ENCODE measurements around the gene ZNF766. TPM values are rescaled to one million over a fixed set of nuclear protein-coding genes. Genes with fewer than 3 reads are reported as not detected.
A peak's percentile ranks its signal among the peaks of the same experiment; 100 is the strongest.
"Not testable (repeated sequence)": the region's sequence is repeated elsewhere in the genome, so short reads cannot be mapped to it uniquely, and the experiment has no call there.

Gene ZNF766
- 19.8 TPM for total RNA-seq

DNA sequence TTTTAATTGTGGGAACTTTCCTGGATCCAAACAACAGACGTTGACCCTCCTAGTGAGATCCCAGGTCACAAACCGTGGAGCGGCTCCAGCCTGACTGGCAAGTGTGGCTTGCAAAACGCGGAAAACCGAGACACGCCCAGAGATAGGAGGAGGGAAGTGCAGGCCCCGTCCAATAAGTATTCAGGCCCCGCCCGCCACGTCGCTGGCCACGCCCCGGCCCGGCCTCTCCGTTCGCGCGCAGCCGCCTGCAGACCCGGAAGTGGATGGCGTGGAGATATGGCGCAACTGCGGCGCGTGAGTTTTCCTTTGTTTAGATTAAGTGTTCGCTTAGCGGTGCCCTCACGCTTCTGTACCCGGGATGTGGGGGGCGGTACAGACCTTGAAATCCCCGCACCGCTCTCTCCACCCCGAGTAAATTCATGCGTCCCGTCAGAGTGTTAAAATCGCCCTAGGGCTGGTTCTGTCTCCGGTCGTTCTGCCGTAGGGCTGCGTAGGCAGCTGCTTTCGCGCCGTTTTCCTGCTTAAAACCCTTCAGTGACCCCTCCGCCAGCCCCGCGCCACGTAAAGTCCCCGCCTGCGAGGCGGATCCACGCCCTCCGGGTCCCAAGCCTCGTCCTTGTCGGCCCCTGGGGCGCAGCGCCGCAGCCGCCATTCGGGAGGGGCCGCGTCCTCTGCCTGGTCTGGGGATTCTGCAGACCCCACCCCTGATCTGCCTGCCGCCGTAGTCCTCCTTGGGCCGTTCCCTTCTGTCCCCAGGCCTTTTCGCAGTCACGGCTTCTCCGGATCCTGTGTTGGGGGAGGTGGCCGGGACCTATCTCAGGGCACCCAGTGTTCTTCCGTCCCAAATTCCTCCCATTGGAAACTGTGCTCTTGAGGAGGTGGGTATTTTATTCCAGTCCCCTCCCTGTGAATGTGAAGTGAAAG, at the start of gene ZNF766:
TSS of gene ZNF766 (plus strand) at position 250 of the 924 bp plus-strand sequence. CDS start at position 277, 27 bp downstream.
- DNase-seq, result peak; percentile 92

DNA sequence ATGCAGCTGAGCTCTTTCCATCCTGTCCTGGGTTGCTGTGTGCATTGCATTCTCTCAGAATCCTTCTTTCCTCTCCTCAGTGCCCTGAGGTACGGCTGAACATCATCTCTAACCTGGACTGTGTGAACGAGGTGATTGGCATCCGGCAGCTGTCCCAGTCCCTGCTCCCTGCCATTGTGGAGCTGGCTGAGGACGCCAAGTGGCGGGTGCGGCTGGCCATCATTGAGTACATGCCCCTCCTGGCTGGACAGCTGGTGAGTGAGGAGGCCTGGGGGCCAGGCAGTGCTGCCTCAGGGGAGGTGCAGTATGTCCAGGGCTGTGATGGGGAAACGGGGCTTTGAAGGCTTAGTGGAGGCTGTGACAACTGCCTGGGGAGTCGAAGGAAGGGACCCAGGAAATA, 49.8 kb upstream of the ZNF766 start:
- DNase-seq, result no peak

DNA sequence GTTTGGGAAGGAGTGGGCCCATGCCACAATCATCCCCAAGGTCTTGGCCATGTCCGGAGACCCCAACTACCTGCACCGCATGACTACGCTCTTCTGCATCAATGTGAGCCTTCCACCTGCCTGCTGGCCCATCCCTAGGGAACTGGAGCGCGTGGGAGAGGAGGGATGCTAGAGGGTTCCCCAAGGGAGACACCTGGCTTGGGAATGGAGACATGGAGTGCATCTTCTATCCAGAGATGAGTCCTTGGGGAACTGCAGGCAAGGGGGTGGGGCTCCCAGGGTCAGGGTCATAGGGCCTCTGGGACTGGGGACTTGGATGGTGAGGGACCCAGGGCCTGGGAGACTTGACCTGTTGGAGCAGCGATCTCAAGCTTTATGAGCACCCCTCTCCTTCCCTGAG, 48.4 kb upstream of the ZNF766 start:
- no peak for DNase-seq

DNA sequence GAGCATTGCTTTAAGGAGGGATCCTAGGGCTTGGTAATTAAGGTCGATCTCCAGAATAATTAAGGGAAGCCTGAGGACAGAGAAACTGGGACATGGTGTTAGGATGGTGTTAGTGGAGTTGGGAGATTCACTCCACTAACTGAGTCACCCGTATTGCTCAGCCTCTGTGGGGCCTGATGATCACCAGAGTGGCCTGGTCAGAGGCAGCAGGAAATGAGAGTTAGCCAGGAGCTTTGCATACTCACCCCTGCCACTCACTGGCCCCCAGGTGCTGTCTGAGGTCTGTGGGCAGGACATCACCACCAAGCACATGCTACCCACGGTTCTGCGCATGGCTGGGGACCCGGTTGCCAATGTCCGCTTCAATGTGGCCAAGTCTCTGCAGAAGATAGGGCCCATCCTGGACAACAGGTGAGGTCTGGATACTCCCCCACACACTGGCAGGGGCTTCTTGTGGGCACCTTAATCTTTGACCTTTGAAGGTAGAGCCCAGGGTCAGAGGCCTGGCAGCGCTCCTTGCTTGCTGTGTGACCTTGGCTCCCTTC, 47.5 kb upstream of the ZNF766 start:
- DNase-seq, result no peak

DNA sequence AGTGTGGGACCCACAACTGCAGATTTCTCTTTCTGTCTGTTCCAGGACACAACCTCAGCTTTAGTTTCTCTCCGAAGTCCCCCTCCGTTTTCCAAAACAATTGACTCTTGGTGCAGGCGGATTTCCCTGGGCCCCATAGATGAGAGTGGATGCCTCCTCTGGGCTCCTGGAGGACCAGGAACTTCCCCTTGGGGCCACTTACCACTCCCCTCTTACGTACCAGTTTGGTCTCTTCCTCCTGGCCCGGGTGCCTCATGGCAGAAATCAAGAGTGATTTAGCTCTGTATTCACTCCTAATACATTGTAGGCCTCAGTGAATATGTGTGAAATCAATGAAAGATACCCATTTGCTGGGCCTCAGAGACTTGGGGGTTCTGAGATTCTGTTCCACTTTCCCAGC, 45.2 kb upstream of the ZNF766 start:
- DNase-seq, result no peak

DNA sequence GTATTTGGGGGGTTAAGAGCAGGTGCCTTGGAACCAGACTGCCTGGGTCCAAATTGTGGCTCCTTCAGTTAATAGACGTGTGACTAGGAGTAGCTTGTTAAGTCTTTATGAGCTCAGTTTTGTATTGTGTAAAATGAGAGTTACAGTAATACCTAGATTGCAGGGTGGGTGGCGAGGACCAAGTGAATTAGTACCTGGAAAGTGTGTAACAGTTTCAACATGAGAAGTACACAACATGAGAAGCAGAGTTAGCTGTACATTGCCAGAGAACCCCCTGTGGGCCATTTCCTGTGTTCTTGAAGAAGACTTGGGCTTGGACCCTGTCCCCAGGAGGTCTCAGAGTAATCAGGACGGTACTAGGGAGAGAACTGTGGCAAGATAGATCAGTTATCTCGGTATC, 42.7 kb upstream of the ZNF766 start:
- no peak for DNase-seq

DNA sequence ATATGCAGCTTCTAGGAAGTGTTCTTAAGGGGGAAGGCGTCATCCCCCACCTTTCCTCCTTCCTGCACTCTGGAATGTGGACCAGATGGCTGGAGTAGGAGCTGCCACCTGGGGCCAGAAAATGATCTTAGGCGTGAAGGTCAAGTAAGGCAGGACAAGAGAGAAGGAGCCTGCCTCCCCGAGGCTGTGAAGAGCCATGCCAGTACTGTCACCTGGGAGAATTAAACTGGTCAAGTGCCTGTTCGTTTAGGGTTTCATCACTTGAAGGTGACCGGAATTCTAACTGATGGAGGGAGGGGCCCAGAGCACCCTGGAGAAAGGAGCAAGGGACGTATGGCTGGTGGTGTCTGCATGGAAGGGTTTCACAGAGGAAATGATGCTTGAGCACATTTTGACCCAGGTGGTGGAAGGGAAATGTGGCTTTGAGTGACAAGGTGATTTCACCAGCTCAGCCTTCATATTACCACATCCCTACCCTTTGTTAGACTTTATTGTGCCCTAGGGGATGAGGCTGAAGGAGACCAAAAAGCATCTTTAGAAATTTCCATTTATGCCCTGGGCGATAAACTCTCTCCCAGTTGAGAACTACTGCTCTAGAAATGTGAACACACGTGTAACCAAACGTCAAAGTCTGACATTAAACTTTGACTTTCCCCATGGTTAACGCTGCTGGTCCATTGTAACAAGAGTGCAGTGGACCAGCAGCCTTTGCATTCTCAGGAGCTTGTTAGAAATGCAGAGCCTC, 42.0 kb upstream of the ZNF766 start:
- DNase-seq, result no peak

DNA sequence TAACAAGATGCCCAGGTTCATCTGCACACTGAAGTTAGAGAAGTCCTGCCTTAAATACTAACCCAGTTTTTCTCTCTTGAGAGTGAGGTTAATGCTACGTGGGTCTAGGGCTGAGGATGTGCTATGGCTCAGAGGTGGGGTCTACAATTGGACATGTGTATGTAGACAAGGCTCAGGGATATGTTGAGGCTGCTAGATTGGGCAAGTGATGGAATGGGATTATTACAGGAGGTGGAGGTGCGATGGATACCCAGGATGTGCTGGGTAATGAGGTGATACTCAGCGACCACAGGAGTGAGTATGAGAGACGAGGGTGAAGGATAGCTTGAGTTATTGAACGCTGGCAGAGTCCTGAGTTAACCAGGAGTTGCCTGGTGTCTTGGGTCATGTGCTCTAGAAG, 41.4 kb upstream of the ZNF766 start:
- DNase-seq, result no peak

DNA sequence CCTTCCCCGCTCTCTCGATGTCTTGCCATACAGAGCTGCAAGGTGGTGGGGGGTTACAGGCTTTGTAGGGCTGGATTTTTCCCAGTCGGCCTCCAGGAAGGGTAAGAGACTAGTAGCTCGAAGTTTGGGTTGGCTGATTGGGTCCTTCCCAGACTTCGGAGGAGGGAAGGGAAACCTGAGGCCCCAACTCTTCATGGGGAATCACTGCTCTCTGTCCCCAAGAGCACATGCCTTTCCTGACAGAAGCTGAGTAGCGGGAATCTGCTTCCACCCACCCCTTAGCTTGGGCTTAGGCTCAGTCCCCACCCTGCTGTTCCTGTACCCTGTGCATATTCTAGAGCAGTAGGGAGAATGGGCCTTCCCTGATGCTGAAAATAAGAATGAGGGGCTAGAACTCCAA, 39.9 kb upstream of the ZNF766 start:
- no peak for DNase-seq

DNA sequence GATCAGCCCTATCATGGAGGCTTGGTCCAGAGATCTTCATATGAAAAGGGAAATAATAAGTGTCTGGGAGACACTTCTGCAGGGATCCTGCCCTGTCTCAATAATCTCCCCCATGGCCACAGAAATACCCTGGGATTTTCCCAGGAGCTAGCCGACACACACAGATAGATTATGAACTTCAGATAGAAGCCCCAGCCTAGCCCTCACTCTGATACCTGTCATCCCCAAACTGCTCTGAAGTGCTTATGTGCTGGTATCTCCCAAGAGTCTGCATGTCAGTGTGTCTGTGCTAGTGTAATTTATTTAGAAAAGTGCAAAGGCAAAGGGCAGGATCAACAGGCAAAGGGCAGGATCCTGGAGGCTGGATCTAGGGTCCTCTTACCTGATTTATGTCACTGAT, 38.7 kb upstream of the ZNF766 start:
- no peak for DNase-seq

DNA sequence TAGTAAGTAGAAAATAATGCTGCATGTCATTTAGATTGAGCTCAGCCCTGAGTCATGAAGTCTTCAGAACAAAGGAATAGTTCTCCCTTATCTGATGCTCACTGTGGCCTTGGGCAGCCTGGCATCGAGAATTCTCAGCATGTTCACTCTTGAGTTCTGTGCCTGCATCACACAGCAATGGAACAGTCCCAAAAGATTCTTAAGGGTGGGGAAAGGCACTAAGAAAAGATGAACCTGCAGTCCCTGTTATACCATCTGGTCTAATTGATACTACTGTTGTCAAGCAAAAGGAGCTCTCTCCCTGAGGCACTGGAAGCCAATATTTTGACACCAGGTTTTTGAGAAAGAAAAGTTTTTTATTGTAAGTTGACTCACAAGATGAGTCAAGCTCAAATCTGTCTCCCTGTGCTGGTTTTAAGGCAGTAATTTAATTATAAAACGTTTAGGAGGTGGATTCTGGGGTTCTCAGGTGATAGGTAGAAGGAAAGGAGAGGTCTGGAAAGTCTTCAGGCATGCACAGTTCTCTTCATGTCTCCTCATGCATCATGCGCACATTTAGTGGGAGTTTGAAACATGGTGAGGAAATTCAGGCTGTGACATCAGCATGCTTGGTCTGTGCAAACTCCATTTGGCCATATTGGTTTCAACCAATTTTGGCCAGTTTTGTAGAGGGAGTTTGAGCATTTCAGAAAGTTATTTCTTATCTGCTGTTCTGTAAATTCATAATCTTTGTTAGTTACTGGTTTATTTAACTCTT, 38.1 kb upstream of the ZNF766 start:
- DNase-seq, result no peak

DNA sequence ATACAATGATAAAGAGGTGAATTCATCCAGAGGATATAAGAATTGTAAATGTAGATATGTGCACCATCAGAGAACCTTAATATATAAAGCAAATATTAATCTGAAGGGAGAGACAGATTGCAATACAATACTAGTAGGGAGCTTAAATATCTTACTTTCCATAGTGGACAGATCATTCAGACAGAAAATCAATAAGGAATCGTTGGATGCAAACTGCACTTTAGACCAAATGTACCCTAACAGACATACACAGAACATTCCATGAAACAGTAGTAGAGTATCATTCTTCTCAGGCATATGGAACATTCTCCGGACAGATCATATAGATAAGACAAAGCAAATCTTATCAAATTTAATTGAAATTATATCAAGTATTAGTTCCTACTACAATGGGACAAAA, 35.0 kb upstream of the ZNF766 start:
- no peak for DNase-seq

DNA sequence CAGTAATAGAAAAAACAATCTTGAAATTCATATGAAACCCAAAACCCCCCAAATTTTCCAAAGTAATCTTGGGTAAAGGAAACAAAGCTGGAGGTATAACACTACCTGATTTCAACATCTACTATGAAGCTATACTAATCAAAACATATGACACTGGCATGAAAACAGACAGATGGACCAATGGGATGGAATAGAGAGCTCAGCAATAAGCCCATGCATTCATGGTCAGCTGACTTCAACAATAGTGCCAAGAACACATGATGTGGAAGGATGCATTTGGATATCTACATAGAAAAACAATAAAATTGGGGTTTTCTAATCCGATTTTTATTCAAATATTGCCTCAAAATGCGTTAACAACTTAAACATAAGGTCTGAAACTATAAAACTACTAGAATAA, 32.2 kb upstream of the ZNF766 start:
- no peak for DNase-seq

DNA sequence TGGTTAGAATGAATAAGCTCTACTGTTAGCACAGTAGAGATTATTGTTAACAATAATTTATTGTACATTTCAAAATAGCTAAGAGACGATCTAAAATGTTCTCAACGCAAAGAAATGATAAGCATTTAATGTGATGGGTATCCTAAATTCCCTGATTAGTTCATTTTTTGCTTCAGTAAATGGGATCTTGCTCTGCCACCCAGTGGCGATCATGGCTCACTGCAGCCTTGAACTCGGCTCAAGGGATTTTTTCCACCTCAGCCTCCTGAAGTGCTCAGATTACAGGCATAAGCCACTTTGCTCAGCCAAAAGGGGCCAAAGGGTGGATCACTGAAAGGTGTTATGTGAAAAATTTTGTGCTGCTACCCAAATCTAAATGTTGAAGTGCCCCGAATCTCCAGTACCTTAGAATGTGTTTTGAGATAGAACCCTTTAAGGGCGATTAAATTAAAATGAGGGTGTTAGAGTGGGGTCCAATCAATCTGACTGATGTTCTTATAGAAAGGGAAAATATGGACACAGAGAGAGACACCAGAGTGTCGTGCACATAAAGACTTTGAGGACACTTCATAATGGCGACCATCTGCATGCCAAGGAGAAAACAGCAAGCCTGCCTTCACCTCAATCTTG, 31.5 kb upstream of the ZNF766 start:
- DNase-seq, result peak; percentile 2

DNA sequence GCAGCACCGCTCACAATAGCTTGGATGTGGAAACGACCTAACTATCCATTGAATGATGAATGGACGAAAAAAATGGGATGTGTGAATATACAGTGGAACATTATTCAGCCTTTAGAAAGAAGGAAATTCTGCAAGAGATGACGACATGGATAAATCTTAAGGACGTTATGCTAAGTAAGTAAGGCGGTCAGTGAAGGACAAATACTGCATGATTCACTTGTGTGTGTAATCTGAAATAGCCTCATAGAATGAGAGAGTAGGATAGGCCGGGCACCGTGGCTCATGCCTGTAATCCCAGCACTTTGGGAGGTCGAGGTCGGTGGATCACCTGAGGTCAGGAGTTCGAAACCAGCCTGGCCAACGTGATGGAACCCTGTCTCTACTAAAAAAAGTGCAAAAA, 25.4 kb upstream of the ZNF766 start:
- no peak for DNase-seq

DNA sequence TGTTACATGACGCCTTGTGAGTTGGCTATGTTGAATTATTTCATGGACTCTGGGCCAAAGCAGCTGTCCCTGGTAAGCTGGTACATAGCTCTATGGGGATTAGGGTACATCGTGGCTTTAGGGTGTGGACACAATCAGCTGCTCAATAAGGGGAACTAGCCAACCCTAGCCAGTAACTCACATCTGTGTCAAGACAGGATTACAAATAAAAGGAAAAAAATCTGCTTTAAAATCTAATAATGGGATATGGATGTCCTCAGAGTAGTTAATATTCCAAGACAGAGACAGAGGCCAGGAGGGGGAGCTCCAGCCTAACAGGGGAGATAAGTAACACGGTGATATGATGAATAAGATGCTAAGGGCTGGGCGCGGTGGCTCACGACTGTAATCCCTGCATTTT, 21.1 kb upstream of the ZNF766 start:
- DNase-seq, result no peak

DNA sequence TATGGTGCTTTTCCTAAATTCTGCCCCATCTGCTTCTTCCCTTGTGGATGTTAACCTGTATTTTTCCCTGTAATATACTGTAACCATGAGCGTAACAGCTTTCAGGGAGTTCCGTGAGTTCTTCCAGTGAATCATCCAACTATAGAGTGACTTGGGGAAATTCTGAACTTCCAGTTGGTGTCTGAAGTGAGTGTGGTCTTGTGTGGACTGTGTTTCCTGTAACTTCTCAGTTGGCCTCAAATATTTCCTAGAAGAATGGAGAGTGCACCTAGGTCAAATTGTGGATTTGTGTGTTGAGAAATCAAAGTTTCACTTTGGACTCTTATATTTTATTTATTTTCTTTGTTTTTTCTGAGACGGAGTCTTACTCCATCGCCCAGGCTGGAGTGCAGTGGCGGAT, 11.0 kb upstream of the ZNF766 start:
- DNase-seq, result no peak

DNA sequence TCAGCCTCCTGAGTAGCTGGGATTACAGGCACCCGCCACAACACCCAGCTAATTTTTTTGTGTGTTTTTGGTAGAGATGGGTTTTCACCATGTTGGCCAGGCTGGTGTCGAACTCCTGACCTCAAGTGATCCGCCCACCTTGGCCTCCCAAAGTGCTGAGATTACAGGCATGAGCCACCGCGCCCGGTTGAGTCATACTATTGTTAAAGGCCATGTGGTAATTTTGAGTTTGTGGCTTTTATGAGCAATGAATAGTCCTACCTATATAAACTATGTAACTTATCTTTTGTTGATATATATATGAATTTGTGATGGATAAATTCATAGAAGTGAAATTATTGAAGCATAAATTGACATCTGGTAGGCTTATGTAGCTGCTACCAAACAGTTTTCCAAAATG, 3.8 kb upstream of the ZNF766 start:
- not testable (repeated sequence) for DNase-seq

DNA sequence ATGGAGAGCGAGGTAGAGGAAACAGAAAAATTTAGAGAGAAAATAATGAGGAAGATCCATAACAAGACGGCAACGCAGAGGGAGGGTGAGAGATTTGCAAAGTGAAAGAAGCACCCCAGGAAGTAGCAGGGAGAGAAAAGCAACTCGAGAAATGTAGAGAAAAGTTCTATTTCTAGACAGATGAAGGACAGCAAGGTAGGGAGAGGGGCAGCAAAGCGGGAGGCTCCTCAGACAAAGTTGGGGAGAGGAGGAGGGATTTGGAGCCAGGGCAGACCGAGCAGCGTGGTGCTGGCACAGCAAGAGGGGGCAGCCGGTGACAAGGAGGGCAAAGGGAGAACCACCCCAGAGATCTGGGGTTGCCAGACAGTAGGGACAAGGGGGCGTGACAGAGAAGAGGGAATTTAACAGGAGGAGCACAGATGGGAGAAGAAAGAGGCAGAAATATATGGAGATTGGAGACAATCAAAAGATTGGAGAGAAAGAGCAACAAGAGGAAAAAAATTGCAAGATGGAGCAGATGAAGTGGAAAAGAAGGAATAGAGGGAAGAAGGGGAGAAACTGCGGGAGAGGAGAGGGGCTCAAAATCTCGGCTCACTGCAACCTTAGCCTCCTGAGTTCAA, 989 bp downstream of the ZNF766 start:
- no peak for DNase-seq

DNA sequence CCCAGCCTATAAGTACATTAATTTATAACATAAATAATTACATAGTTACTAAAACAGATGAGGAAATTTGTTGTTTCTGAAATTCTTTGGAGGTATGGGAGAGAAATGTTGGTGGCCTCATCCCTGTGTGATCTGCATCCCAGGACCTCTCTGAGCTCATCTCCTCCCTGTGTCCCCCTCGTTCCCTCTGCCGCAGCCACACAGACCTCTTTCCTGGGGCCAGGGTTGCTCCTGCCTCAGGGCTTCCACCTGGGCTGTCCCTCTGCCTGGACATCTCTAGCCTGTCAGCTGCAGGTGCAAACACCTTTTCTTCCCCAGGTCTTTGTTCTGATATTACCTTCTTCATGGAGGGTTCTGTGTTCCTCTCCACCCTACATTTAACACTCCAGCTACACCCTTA, 3.9 kb downstream of the ZNF766 start:
- DNase-seq, result no peak

DNA sequence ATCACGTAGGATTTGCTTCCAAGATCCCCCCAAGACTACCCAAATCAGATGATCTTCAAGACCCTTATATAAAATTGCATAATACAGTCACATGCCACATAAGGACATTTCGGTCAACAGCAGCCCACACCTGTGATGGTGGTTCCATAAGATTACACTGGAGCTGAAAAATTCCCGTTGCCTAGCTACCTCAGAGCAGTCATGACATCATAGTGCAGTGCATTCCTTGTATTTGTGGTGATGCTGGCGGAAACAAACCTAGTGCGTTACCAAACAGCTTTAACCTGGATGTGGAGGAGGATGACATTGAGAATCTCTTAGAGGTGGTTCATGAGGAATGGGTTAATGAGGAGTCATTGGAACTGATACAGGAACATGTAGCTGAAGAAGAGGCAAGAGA, 4.8 kb downstream of the ZNF766 start:
- no peak for DNase-seq

DNA sequence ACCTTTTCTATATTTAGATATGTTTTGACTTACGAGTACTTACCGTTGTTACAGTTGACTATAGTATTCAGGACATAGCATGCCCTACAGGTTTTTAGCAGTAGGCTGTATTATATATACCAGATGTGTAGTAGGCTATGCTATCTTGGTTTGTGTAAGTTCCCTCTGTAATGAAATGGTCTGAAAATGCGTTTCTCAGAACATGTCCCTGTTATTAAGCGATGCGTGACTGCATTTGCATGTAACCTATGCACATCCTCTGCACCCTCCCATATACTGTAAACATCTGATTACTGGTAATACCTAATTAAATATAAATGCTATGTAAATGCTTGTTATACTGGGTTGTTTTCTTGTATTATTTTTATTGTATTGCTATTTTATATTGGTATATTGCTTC, 6.6 kb downstream of the ZNF766 start:
- DNase-seq, result no peak
